HG03097 (cell line): ENCODE measurements around the gene MCEE.
"Not testable (repeated sequence)": the region's sequence is repeated elsewhere in the genome, so short reads cannot be mapped to it uniquely, and the experiment has no call there.

Experiments
- ATAC-seq: cut with Tn5 transposase; IDR thresholded peaks from one replicate; pipeline ENCODE4 v1.9.1; 2021; ENCODE audit not compliant: unreplicated experiment, low FRiP score

The MCEE gene

GRCh38 chr2:71083752-71084312, 46.2 kb downstream of the MCEE start:
- ATAC-seq, result not testable (repeated sequence)

GRCh38 chr2:71083297-71083696, 46.7 kb downstream of the MCEE start:
- not testable (repeated sequence) for ATAC-seq

- no peak for ATAC-seq
Observed at GRCh38 chr2:71082402-71083252, 47.4 kb downstream of the MCEE start.

- ATAC-seq, result no peak
Observed at GRCh38 chr2:71078624-71079023, 51.4 kb downstream of the MCEE start.

GRCh38 chr2:71074893-71075395, 55.1 kb downstream of the MCEE start:
- ATAC-seq, result no peak

GRCh38 chr2:71073475-71073874, 56.6 kb downstream of the MCEE start:
- no peak for ATAC-seq

DNA sequence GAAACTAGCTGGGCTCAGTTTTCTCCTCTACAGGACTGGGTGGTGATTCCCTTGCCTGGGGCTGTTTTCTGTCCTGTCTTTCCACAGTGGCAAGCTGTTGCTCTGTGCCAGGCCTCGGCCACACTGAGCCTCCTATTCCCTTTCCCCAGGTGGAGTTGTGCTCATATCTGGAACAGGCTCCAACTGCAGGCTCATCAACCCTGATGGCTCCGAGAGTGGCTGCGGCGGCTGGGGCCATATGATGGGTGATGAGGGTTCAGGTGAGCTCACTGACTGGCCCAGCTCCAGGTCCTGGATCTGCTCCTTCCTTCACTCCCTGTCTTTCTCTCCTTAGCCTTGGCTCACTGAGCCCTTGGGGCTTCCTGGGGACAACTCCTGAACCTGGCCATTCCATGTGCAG, 57.5 kb downstream of the MCEE start:
- ATAC-seq, result no peak

DNA sequence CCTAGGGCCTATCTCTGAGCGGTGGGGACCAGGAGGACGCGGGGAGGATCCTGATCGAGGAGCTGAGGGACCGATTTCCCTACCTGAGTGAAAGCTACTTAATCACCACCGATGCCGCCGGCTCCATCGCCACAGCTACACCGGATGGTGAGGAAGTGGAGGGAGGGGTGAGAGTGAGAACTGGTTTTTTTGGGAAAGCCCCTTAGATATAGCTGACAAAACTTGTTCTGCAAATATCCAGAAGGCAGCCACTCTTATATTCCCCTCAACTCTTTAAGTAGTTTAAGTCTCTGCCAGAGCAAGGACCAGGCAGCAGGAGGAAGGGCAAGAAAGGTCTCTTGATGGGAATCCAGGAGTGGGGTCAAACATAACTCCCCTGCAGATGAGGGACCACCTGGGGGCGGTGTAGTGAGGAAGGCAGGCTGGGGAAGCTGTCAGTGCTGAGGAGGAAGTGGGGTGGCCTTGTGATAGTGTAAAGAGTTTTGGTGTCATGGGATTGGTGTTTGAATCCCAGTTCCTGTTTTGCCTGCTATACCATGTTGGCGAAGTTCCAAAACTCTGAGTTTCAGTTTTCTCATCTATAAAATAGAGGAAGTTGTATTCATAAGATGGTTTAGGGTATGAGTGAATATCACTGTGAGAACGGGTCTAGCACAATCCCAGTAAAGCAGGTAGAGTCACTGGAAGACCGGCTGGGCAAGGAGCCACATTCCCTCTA, 58.2 kb downstream of the MCEE start:
- peak; percentile 36 for ATAC-seq

- no peak for ATAC-seq
Observed at GRCh38 chr2:71070294-71071093, 59.5 kb downstream of the MCEE start.

GRCh38 chr2:71069376-71069775, 60.7 kb downstream of the MCEE start:
- ATAC-seq, result no peak

DNA sequence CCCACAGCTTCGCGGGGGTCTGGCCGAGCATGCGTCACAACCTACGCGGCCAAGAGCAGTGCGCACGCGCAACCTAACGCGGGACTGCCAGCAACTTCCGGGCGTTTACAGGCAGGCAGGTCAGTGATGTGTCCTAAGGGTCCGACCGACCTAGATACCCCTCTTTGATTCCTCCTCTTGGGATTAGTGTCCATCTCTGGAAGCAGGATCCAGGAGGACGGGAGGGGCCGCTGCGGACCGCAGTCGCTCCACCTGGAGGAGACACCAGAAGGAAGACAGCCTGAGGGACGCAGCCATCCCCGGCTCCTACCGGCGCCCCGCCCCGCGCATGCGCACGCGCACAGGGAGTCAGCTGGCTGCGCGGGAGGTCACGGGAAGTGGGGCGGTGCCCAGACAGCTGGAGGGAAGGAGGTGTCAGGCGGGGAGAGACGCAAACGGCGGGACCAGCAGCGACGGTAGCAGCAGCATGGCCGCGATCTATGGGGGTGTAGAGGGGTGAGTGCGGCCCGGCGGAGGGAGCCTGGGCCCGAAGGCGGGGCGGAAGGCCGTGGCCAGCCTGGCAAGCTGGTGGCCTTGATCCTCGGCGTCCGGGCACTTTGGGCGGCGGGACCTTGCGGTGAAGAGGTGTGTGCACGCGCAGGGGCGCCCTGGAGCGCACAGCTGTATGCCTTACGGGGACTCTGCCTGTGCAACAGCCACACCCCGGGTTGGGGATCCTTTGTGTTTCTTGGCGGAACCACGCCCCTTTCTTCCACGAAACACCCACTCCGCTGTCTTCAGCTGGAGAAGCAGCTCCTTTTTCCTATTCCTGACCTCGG, 61.6 kb downstream of the MCEE start, which contains the start of gene NAGK:
TSS of gene NAGK (plus strand) at position 431 of the 818 bp plus-strand sequence. CDS start at position 467, 36 bp downstream.
- peak; percentile 55 for ATAC-seq

DNA sequence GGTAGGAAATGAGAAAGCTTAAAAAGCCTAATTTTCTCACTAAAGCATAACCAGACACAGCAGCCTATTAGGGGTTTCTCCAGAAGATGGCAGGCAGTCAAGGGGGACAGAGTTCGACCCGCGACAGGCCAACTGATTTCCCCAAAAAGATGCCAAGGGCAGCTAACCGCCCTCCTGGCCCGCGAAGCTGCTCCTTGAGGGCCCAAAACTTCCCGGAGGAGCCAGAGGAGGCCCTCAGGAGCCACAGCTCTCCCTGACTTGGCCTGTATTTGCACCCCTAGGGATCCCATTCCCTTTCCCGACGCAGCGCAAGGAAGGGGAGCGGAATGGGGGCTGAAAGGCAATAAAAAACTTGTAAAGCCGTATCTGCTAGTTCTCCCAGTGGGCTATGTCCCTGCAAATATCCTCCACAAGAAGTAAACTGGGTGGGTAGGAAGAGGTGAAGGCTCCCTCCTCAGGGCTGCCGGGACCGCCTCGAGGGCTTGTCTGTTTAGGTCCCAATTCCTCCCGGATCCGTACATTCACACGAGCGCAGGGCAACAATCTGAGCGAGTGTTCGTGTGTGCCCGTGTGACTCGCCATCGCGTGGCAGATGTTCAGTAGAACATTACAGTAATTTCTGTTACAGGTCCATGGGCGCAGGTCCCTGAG, 62.3 kb downstream of the MCEE start:
- no peak for ATAC-seq

DNA sequence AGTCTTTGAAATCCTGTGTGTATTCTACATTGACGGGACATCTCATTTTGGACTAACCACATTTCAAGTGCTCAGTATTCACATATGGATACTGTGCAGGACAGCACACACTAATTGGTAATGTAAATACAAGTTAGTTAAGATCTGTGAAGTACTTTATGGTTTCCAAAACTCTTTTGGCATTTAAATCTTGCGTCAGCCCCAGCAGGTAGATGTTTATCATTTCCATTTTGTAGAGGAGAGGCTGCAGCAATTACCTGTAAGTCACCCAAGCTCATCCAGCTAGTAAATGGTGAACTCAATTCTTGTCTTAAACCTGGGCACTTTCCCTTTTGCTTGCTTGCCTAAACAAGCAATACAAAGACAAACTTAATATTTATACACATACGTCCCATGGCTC, 63.2 kb downstream of the MCEE start:
- no peak for ATAC-seq

GRCh38 chr2:71064754-71065621, 65.0 kb downstream of the MCEE start:
- no peak for ATAC-seq

GRCh38 chr2:71064110-71064611, 65.9 kb downstream of the MCEE start:
- no peak for ATAC-seq

- no peak for ATAC-seq
Observed at GRCh38 chr2:71063216-71063615, 66.8 kb downstream of the MCEE start.

DNA sequence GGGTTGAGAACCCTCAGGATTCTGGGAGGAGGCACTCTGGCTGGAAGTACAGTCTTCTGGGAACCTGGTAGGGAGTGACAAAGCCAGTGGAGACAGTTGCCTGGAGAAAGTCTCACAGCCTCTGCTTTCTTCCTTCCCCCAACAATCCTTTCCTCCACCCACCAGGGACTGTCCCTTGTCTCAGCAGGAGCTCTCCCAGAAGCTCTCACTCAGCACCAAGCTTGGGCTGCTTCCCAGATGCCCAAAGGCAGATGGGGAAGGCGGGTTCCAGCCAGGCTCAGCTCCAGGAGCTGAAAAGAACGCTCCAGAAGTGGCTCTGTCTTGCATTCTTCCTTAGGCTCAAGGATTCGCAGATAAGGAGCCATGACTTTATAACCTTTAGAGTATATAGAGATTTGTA, 69.2 kb downstream of the MCEE start:
- no peak for ATAC-seq

DNA sequence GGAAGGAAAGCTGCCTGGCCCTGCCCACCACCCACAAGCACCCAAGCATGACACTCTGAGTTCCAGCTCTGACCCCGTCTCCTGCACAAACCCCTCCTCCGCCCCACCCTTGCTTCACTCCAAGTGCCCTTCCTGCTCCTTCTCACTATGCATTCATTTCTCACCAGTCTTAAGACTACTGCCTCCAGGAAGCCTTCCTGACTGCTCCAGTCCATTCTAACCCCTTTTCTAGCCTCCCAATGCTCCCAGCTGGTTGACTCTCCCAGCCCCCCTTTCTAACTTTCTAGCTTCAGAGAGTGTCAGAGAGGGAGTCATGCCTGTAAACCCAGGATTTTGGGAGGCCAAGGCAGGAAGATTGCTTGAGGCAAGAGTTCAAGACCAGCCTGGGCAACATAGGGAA, 69.8 kb downstream of the MCEE start:
- ATAC-seq, result no peak
